HG02970 (cell line): ENCODE results near the gene IRF8.
"Not testable (repeated sequence)": the region's sequence is repeated elsewhere in the genome, so short reads cannot be mapped to it uniquely, and the experiment has no call there.

Experiments used
- ATAC-seq: cut with Tn5 transposase; IDR thresholded peaks from one replicate; pipeline ENCODE4 v1.9.1; 2021; ENCODE audit warnings: mild to moderate bottlenecking, moderate library complexity, moderate number of reproducible peaks; ENCODE audit not compliant: unreplicated experiment, low FRiP score

The IRF8 gene

GRCh38 chr16:85929259-85929721, 30.3 kb downstream of the IRF8 start:
- ATAC-seq: no peak

- no peak for ATAC-seq
Measured at GRCh38 chr16:85930301-85930700, 31.3 kb downstream of the IRF8 start.

DNA sequence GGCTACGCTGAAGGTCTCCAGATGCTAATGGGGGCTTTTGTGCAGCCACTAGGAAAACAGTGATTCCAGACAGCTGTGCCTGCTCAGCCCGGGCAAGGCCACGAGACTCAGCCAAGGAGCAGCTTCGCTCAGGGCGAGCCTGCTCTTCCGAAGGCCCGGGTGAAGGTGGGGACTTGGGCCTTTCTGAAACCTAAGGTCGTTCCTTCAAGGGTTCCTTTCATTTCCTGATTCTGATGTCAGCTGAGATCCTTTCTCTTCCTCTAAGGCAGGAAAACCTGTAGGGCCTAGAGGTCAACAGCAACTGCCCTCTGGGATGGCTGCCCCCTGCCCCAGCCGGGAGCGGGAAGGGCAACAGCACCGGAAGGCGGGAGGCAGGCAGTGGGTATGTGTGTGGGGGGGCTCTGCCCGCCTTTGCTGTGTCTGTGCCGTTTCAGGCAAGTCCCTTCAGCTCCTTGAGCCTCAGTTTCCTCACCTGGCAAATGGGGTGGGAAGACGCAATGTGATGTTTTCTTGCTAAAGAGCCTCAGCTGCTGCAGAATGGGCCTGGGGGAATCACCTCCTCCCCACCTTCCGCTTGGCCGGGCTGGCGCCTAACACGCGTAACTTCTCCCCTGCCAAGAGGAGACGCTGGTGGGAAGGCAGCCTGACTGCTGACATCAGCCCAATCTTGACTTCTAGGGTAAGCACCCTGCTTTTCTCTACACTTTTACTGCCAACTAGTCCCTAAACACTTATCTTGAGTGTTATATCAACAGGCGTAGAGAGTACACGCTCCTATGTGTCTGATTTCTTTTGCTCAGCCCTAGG, 32.8 kb downstream of the IRF8 start:
- no peak for ATAC-seq

DNA sequence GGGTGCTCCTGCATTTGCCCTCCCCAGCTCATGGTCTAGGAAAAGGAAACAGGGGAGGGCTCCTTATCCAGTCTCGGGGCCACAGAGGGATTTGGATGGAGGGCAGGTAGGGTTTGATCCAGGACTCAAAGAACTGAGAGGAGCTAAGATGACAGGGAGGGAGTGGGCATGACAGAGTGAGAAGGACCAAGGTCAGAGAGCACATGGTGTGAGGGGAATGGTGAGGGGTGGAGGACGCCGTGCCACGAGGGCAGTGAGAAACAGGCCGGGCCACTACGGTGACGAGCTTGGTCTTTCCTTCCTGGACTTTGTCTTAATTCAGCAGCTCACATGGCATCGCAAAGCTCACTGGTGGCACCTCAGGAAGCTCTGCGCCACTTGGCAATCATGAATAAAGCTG, 35.2 kb downstream of the IRF8 start:
- no peak for ATAC-seq

DNA sequence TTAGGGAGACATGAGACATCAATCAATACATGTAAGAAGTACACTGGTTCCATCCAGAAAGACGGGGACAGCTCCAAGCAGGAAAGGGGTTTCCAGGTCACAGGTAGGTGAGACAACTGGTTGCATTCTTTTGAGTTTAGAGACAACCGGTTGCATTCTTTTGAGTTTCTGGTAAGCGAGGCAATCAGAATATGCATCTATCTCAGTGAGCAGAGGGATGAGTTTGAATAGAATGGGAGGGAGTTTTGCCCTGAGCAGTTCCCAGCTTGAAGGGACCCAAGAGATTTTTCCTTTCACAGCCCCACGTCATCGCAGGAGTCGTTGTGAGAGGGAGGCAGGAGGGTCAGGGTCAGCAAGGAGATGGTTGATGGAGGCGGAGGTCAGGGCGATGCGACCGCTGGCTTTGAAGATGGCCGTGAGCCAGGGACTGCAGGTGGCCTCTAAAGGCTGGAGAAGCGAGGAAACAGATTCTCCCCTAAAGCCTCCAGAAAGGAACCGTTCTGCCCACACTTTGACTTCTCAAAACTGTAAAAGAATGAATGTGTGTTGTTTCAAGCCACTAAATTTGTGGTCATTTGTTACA, 36.5 kb downstream of the IRF8 start:
- ATAC-seq: no peak

GRCh38 chr16:85935974-85936760, 37.2 kb downstream of the IRF8 start:
- ATAC-seq: no peak

GRCh38 chr16:85936816-85937215, 37.9 kb downstream of the IRF8 start:
- ATAC-seq: no peak

GRCh38 chr16:85940214-85940613, 41.3 kb downstream of the IRF8 start:
- ATAC-seq: no peak

DNA sequence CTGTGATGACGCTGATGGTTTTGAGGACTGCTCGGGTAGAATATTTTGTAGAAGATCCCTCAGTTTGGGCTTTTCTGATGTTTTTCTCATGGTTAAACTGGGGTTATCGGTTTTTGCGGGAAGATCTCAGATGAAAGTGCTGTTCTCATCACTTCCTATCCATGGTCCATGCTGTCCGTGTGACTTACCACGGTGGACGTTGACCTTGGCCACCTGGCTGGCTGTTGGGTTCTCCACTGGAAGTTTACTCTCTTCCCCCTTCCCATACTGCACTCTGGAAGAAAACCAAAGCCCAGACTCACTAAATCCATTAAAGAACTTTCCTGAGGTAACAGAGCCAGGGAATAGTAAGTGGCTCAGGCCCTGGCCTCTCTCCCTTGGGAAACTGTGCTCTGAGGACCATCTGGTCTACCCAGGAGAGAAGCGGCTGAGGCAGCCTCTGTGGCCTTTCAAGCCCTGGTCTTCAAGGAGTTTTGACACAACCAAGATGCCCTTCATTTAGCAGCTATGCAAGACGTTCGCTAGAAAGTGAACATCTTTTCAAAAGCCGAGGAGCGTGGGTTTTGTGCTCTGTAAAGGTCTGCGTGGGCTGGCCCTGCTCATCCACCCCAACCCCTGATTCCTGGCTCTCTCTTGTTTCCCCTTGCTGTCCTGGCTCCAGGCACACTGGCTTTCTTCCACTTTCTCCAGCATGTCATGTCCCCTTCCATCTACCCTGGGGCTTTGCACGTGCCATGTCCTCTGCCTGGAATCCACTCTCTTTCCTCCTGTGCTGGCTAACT, 43.1 kb downstream of the IRF8 start:
- no peak for ATAC-seq

DNA sequence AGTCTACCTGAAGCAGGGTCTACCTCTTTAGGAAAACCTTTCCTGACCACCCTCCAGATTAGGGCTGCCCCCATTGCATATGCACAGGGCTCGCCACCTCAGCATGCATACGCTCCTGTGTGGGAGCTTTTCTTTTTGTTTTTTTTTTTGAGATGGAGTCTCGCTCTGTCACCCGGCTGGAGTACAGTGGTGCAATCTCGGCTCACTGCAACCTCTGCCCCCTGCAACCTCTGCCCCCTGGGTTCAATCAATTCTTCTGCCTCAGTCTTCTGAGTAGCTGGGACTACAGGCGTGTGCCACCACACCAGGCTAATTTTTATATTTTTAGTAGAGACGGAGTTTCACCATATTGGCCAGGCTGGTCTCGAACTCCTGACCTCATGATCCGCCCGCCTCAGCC, 43.7 kb downstream of the IRF8 start:
- ATAC-seq: not testable (repeated sequence)

GRCh38 chr16:85943711-85944110, 44.7 kb downstream of the IRF8 start:
- ATAC-seq: no peak

DNA sequence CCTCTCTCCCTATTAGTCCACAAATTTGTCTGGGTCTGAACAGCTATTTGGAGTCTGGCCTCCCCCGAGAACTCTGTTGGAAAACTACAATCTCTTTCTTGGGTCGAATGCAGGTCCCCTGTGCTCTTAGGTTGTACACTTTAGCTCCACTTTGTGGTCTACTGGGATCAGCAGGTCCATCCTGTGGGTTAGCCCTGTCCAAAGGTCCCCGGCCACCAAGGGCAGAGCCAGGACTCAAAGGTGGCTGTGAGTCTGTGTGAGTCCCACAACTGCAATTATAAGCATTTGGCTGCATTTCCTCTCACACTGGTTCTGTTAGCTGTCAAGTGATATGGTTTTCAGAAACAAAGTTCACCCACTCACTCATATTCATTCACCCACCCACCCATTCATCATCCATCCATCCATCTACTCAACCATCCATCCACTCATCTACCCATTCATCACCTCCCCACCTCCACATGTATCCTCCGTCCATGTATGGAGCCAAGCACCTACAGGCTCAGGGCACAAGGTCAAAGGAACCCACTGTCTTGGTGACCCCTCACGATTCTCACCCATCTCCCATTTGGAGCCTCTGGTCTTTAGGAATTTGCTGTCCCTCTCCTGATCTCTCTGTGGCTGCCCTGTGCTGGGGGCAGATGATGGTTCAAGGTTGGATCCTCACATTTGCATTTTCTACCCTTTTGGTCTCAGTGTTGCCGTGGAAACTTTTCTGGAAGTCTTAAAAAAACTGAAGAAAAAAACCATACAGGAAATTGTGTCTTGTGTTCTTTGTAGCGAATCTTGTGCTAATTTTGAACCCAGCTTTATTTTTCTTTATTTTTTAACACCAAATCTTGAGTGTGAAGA, 45.8 kb downstream of the IRF8 start:
- ATAC-seq: no peak

DNA sequence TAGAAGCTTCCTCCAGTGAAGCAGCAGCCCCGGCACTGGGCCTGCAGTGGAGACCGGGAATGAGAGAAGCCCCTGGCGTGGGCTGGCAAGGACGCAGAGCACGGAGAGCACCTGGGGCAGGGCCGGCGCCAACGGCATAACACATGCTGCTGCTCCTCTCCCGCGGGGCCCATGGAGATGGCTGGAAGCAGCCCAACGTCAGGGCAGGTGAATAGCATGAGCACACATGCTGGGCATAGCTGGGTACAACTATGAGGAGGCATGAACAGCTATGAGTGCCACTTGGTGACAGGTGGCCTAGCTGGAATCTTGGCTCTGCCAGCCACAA, 46.4 kb downstream of the IRF8 start:
- ATAC-seq: no peak

- no peak for ATAC-seq
Measured at GRCh38 chr16:85946541-85947124, 47.7 kb downstream of the IRF8 start.

GRCh38 chr16:85947230-85948137, 48.5 kb downstream of the IRF8 start:
- ATAC-seq: no peak

GRCh38 chr16:85948138-85948509, 49.2 kb downstream of the IRF8 start:
- ATAC-seq: no peak

DNA sequence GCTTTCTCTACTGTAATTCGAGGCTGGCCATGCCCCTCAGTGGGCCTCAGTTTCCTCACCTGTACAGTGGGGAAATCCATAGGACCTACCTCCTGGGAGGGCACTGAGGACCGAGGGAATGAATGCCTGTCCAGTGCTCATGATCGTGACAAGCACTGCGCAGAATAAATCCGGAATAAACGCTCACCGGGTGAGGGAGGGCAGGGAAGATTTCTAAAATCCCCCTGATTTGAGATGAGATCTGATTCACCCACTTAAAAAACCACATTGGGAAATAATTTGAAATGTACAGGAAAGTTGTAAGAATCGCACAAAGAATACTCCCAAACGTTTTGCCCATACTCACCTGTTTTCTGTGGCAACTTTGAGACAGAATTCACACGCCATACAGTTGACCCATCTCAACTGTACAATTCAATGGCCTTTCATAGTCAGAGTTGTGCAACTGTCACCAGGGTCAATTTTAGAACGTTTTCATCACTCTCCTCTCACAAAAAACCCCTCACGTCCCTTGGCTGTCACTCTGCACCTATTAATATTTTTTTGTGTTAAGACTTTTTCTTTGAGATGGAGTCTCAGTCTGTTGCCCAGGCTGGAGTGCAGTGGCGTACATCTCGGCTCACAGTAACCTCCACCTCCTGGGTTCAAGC, 49.8 kb downstream of the IRF8 start:
- ATAC-seq: no peak
